Measurements from ENCODE around the gene XPC. TPM values are rescaled to one million over a fixed set of nuclear protein-coding genes. Genes with fewer than 3 reads are reported as not detected.
A peak's percentile ranks its signal among the peaks of the same experiment; 100 is the strongest.
"Not testable (repeated sequence)": the region's sequence is repeated elsewhere in the genome, so short reads cannot be mapped to it uniquely, and the experiment has no call there.

XPC gene
- 10 to 100 TPM; 22.4 to 30.6 (median 26.9) TPM for total RNA-seq
- long read RNA-seq, donor 1, transcript XPC-201 (16 exons, 3,832 nt): major isoform, 23 of 41 reads
- long read RNA-seq, donor 1, partial matches to known transcripts: 9 of 41 reads
- long read RNA-seq, donor 1, other reads (novel, unspliced or antisense): 9 of 41 reads
- long read RNA-seq, donor 2, partial matches to known transcripts: 6 of 6 reads
- long read RNA-seq, donor 2, other reads (novel, unspliced or antisense): 0 of 6 reads

DNA sequence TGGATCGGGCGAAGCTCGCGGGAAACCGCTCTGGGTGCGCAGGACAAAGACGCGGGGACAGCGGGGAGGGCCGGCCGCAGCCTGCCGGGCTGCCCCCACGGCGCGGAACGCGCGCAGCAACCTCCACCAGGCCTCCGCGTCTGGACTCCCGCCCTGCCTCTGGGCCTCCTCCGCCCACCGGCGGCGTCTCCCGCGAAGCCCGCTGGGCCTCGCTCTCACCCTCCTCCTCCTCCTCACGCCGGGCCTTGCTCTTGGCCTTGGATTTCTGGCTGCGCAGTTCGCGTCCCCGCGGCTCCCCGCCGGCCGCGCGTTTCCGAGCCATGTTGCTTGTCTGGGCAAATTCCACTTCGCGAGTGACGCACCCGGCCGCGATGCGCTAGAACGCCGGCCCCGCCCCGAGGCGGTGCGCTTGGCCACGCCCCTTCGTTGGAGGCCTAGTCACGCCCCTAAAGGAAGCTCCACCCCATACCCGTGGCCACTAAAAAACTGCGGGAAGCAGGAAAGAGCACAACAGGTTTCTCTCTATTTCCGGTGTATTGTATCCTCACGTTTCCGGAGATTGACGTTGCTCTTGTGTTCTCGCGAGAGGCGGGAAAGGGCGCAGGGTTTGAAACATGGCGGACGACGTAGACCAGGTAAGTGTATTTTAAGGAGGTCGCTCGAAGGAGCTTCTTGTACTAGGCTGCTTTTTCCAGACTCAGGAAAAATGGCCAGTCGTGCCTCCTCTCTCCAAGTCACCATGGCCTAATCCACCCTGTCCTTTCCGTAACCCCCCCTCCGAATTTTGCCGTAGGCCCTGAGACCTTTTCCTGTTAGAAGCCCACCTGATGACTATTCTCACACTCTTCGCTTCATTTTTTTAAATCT, at the start of gene XPC, which contains the start of gene LSM3:
Gene XPC, minus strand, starts transcription at position 355 of the 867 bp plus-strand sequence. Its CDS starts 33 bp downstream, at position 322.
Gene LSM3, plus strand, starts transcription at position 571 of the 867 bp plus-strand sequence. Its CDS starts 44 bp downstream, at position 615.
- ATAC-seq: peak; percentile 99
- no peaks in the 10 kb centered on the region for H3K9me3 ChIP-seq
- intact Hi-C loops (cut with DNase I, micrococcal nuclease): no loop called here
- no peaks in the 10 kb centered on the region for H3K36me3 ChIP-seq (ENCODE audit: low read depth)
- DNase-seq: peak; percentile 97 to 99 (median 99)
- TF ChIP-seq CTCF (IDR thresholded peaks at IDR 0.05): no peak
- peak within 1 kb of the TSS; percentile 77 for H3K4me3 ChIP-seq
- peaks cover 10% of the 10 kb centered on the region for H3K4me1 ChIP-seq (ENCODE audit: low read depth)

- DNase-seq: no peak
- no peaks in the 10 kb centered on the region for H3K9me3 ChIP-seq
- peak; percentile 88 for ATAC-seq
- no peak overlapping the region for H3K4me3 ChIP-seq
- TF ChIP-seq CTCF (IDR thresholded peaks at IDR 0.05): no peak
- no peaks in the 10 kb centered on the region for H3K36me3 ChIP-seq (ENCODE audit: low read depth)
- intact Hi-C loops (cut with DNase I, micrococcal nuclease): no loop called here
- H3K4me1 ChIP-seq (ENCODE audit: low read depth): peaks cover 32% of the 10 kb centered on the region
Measured at GRCh38 chr3:14227856-14228255, 49.5 kb upstream of the XPC start.

DNA sequence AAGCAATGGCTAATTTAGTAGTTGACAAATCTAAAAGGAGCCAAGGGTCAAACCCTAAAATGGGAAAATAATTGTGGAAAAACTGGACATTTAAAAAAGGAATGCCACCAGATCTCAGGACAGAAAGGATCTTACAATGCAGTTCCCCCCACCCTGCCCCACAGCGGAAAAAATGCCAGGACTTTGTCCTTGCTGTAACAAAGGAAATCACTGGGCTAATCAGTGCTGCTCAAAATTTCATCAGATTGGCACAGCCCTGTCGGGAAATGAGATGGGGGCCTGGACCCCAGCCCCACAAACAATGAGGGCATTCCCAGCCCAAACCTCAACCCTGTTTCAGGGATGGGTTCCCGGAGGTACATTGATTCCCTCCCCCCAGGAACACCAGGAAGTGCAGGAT, 48.0 kb upstream of the XPC start:
- H3K4me3 ChIP-seq; intact Hi-C loops (cut with DNase I, micrococcal nuclease): not testable (repeated sequence)
- peak; percentile 27 for ATAC-seq

DNA sequence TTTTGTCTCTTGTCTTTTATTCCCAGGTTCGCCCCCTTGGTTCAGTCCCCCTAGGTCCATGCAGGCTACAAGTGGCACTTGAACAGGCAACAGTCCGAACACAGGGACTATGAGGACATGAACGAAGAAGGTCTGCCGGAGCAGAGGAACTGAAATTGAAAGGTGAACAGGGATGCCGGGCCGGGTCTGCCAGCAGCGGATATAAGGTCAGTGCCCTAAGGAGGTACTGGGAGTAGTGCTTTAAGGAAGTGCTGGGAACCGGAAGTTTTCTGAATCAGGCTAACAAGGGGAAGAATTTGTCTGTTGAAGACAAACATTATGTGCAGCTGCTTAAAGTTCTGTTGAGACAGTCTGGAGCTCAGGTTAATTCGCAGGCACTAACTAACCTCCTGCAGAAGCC, 47.0 kb upstream of the XPC start:
- intact Hi-C loops (cut with DNase I, micrococcal nuclease): no loop called here
- no peak for TF ChIP-seq CTCF (IDR thresholded peaks at IDR 0.05)
- peak; percentile 83 for ATAC-seq

More for the DNA sequence above, 48.0 kb upstream of the XPC start:
- H3K36me3 ChIP-seq (ENCODE audit: low read depth); H3K9me3 ChIP-seq: not testable (repeated sequence)
- DNase-seq: peak in 1 of 3 donors; percentile 51
- H3K4me1 ChIP-seq (ENCODE audit: low read depth): peaks cover 30% of the 10 kb centered on the region

DNA sequence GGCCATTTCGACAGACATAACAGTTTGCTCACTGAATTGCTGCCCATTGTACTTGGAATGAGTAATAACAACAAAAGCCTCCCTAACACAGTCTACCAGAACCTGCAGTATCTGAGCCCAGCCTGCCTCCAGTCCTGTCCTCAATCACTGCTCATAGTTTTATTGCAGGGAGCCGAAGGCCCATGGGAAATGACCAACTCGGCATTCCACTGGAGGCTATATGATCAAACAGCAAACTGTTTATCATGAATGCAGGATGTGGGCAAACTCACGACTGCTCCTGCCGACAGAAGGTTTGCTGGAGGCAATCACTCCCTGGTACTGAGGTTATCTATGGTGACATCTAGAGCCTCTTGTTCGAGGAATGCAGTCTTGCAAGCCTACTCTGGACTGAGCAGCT, 46.5 kb upstream of the XPC start:
- Histone ChIP-seq H3K4me3 (no peak overlapping the region), H3K36me3 (ENCODE audit: low read depth) (no peaks in the 10 kb centered on the region), H3K4me1 (ENCODE audit: low read depth) (peaks cover 30% of the 10 kb centered on the region), H3K9me3 (peaks cover 7% of the 10 kb centered on the region)
- intact Hi-C loops (cut with DNase I, micrococcal nuclease): no loop called here
- ATAC-seq: peak; percentile 52
- DNase-seq: no peak
- TF ChIP-seq CTCF (IDR thresholded peaks at IDR 0.05): no peak

More for the DNA sequence above, 47.0 kb upstream of the XPC start:
- DNase-seq: peak; percentile 55 to 64 (median 57)
- peaks cover 7% of the 10 kb centered on the region for H3K9me3 ChIP-seq
- H3K36me3 ChIP-seq (ENCODE audit: low read depth): no peaks in the 10 kb centered on the region
- no peak overlapping the region for H3K4me3 ChIP-seq
- H3K4me1 ChIP-seq (ENCODE audit: low read depth): peaks cover 30% of the 10 kb centered on the region

DNA sequence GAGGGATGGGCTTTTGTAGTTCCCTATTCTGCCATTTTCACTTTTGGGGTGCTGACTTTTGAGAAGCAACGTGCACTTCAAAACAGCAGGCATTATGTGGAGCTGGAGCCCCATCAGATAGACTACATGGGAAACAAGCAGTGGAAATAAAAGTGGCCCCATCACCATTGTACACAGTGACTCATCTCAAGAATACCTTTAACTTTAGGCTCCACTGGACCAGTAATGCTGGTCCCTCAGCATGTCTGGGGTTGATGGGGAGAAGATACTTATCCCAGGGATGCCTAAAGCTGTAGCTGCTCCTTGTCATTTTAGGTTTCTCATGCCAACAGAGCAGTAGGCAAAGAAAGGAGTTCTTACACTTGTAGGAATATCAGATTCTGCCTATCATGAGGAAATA, 45.2 kb upstream of the XPC start:
- Histone ChIP-seq H3K36me3 (ENCODE audit: low read depth) (no peaks in the 10 kb centered on the region), H3K4me3 (no peak overlapping the region), H3K4me1 (ENCODE audit: low read depth) (peaks cover 29% of the 10 kb centered on the region), H3K9me3 (peaks cover 7% of the 10 kb centered on the region)
- no peak for TF ChIP-seq CTCF (IDR thresholded peaks at IDR 0.05)
- ATAC-seq: no peak
- DNase-seq: no peak
- intact Hi-C loops (cut with DNase I, micrococcal nuclease): no loop called here

Measured in mucosa of descending colon (tissue), 3 donors.